Upper lobe of left lung (tissue), 6 donors: ENCODE data around the gene ATP10B. TPM values are rescaled to one million over a fixed set of nuclear protein-coding genes. Genes with fewer than 3 reads are reported as not detected.

ENCODE experiments used
- ATAC-seq, 2 donors: fragments of 200-7000 bp; cut with Tn5 transposase; one replicate each; pipeline ENCODE4 v1.9.1; 2022; ENCODE audit warnings: mild to moderate bottlenecking in 2 of 2, moderate library complexity in 2 of 2; ENCODE audit not compliant: low FRiP score in 2 of 2
- DNase-seq, 2 donors: peaks; one replicate each; pipeline ENCODE4 v3.0.0-alpha.2; 2019 to 2020
- H3K27ac ChIP-seq, 4 donors: fragments of 200-600 bp; sonication (generic); one replicate each; pipeline ENCODE4 v1.5.1; 2016 to 2019
- H3K27me3 ChIP-seq, 4 donors: fragments of 200-600 bp; sonication (generic); one replicate each; pipeline ENCODE4 v1.5.1; 2017 to 2019
- H3K36me3 ChIP-seq, 4 donors: fragments of 200-600 bp; sonication (generic); one replicate each; pipeline ENCODE4 v1.5.1; 2016 to 2019
- H3K4me1 ChIP-seq, 4 donors: fragments of 200-600 bp; sonication (generic); one replicate each; pipeline ENCODE4 v1.5.1; 2018 to 2019
- H3K4me3 ChIP-seq, 4 donors: fragments of 200-600 bp; sonication (generic); one replicate each; pipeline ENCODE4 v1.5.1; 2017 to 2019; ENCODE audit warnings: mild to moderate bottlenecking in 2 of 4, moderate library complexity in 1 of 4
- H3K9me3 ChIP-seq, 4 donors: fragments of 200-600 bp; sonication (generic); one replicate each; pipeline ENCODE4 v1.5.1; 2018 to 2019
- EP300 ChIP-seq, 4 donors: sonication (generic); formaldehyde crosslinking; IDR thresholded peaks; one replicate each; pipeline ENCODE4 v1.5.1; 2017; ENCODE audit warnings: antibody characterized with exemption in 4 of 4, control low read depth in 2 of 4
- POLR2A ChIP-seq, 4 donors: fragments of 450-650 bp; IDR thresholded peaks; one replicate each; pipeline ENCODE4 v1.5.1; 2016 to 2017; ENCODE audit warnings: antibody characterized with exemption in 4 of 4, mild to moderate bottlenecking in 2 of 4
- POLR2AphosphoS5 ChIP-seq, 2 donors: sonication (generic); formaldehyde crosslinking; IDR thresholded peaks; one replicate each; pipeline ENCODE4 v1.5.1; 2017; ENCODE audit warnings: antibody characterized with exemption in 2 of 2
- WGBS, 2 donors: methylation state at CpG; one replicate each; pipeline ENCODE4 v1.1.5; 2017 to 2018; 5-methylcytosine and 5-hydroxymethylcytosine counted together
- total RNA-seq, 6 donors: library from RNA; depleted of rRNA in 4 of 6; stranded (reverse); fragments of >200 nt in 4 of 6; gene quantifications; one replicate each; pipeline versions ENCODE4 v1.1.0 to v1.2.1, GENCODE V29; 2016 to 2021
- TF ChIP-seq, protein P1 (sequence below), 6 experiments: fragments of 450-650 bp in 4 of 6; fragments of 200-600 bp in 2 of 6; sonication (generic) in 2 of 6; IDR thresholded peaks; one replicate each; pipeline ENCODE4 v1.5.1; 2016 to 2019; ENCODE audit warnings: antibody characterized with exemption in 6 of 6
- donor health status: DM: no; HTN: no; CAD: no; lungs with moderate emphysema.
- donor health status: DM: no; HTN: yes; CAD: no; lungs with severe emphysema.

The ATP10B gene
- total RNA-seq, 6 donors from 2014 or later = under 0.01 to 0.30 (median 0.09) TPM; not detected in 1

DNA sequence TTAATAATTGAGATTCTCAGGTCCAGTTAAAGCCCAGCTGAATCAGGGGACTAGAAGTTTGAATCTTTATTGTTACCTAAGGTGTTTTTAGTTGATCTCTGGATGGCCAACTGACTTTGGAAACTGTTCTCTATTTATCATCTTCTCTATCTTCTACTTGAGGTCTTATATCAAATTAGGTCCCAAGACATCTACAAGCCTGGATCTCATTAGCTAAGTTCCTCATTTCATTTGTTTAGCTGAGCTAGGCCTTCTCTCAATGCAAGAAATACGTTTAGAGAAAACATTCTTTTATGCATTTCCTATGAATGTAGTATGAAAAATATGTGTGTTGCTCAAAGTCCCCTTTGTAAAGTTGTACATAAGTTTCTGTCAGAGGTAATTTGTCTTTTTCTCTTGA, 233.7 kb downstream of the ATP10B start:
- DNase-seq (no peak), ATAC-seq (no peak)
- H3K9me3 ChIP-seq = no peaks in the 10 kb centered on the region
- no peaks in the 10 kb centered on the region for H3K36me3 ChIP-seq
- no peaks in the 10 kb centered on the region for H3K27me3 ChIP-seq
- H3K4me3 ChIP-seq = no peak overlapping the region
- TF ChIP-seq EP300 (IDR thresholded peaks at IDR 0.05) = no peak
- TF ChIP-seq, protein P1, sequence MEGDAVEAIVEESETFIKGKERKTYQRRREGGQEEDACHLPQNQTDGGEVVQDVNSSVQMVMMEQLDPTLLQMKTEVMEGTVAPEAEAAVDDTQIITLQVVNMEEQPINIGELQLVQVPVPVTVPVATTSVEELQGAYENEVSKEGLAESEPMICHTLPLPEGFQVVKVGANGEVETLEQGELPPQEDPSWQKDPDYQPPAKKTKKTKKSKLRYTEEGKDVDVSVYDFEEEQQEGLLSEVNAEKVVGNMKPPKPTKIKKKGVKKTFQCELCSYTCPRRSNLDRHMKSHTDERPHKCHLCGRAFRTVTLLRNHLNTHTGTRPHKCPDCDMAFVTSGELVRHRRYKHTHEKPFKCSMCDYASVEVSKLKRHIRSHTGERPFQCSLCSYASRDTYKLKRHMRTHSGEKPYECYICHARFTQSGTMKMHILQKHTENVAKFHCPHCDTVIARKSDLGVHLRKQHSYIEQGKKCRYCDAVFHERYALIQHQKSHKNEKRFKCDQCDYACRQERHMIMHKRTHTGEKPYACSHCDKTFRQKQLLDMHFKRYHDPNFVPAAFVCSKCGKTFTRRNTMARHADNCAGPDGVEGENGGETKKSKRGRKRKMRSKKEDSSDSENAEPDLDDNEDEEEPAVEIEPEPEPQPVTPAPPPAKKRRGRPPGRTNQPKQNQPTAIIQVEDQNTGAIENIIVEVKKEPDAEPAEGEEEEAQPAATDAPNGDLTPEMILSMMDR (IDR thresholded peaks at IDR 0.05) = no peak
- no peak for TF ChIP-seq POLR2AphosphoS5 (IDR thresholded peaks at IDR 0.05)
- no peak for TF ChIP-seq POLR2A (IDR thresholded peaks at IDR 0.05)
- no peak overlapping the region for H3K27ac ChIP-seq
- no peaks in the 10 kb centered on the region for H3K4me1 ChIP-seq
- WGBS, 2 donors = 51 to 53% methylated on average over 1 of the region's 1 CpG

DNA sequence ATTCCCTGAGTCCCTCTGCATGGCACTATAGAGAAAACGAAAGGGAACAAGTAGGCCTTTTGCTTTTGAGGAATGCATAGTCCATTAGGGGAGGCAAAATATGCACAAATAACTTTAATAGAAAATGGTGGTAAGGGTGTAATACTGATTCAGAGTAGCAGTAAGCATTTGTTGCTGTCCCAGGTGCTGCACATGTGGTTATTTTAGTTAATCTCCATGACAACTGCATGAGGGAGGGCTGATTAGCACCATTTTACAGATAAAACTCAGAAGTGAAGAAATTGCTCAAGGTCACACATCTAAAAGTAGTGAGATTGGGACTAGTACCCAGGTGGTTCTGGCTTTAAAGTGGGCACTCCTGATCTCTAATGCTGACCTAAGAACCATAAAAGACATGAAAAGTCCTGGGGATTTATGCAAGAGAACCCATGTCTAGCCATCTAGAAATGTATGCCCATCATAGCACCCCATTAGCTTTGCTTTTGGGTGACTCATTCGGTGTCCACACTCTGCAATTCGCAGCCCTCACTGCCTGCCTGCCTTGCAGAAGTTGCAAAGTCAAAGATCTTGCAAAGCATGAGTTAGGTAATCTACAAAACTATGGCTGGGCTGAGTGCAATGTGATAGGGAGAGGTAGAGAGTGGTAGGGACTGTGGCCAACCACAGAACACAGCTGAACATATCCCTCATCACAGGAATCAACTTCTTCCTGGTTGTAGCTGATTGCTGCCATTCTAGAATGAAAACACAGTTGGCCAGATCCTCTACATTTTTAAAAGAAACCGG, 235.1 kb downstream of the ATP10B start:
- no peak for DNase-seq
- no peaks in the 10 kb centered on the region for H3K36me3 ChIP-seq
- H3K4me1 ChIP-seq = no peaks in the 10 kb centered on the region
- no peak for ATAC-seq
- TF ChIP-seq POLR2A (IDR thresholded peaks at IDR 0.05) (no peak), POLR2AphosphoS5 (IDR thresholded peaks at IDR 0.05) (no peak), EP300 (IDR thresholded peaks at IDR 0.05) (no peak)
- TF ChIP-seq, protein P1 (IDR thresholded peaks at IDR 0.05) = no peak
- no peak overlapping the region for H3K27ac ChIP-seq
- 88 to 89% methylated on average over 4 of the region's 4 CpGs for WGBS, 2 donors
- H3K27me3 ChIP-seq = no peaks in the 10 kb centered on the region
- no peaks in the 10 kb centered on the region for H3K9me3 ChIP-seq
- H3K4me3 ChIP-seq = no peak overlapping the region

DNA sequence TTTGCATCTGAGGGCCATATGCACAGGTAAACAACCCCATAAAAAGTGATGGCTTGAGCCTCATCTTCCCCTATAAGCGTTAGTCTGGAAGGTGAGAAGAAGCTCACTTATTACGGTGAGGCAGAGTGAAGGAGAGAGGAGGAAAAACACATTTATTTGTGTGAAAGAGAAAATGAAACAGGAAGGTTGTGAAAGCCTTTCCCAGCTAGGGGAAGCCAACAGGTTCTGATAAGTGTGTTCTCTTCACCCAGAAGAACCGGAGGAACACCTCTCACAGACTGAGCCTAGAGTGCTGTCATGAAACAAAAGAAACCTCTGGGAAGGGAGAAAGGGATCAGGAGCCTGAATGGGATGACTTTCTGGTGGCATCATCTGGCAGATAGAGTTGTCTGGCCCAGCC, 237.9 kb downstream of the ATP10B start:
- Histone ChIP-seq H3K9me3 (no peaks in the 10 kb centered on the region), H3K36me3 (no peaks in the 10 kb centered on the region), H3K4me3 (no peak overlapping the region), H3K27me3 (no peaks in the 10 kb centered on the region), H3K27ac (no peak overlapping the region), H3K4me1 (no peaks in the 10 kb centered on the region)
- ATAC-seq (no peak), DNase-seq (no peak)
- WGBS, 2 donors = 83 to 90% methylated on average over 3 of the region's 3 CpGs
- TF ChIP-seq EP300 (IDR thresholded peaks at IDR 0.05) (no peak), POLR2AphosphoS5 (IDR thresholded peaks at IDR 0.05) (no peak), POLR2A (IDR thresholded peaks at IDR 0.05) (no peak)
- TF ChIP-seq, protein P1 (IDR thresholded peaks at IDR 0.05) = no peak

DNA sequence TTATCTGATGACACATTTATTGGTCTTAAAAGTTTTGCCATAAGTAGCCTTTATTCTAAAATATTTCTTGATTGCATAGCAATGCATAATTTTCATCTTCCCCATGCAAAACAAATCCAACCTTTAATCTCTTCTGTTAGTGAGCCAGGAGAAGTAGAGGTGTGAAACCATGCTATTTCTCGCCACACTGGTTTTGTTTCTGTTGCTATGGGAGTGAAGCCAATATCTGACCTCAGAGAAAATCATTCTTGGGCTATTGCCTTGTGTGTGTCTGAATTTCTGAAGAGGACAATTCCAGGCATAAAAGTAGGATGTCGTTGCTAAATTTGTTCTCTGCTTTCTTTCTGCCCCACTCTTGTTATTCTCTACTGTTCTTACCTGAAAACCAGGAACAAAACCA, 246.7 kb downstream of the ATP10B start:
- no peak overlapping the region for H3K4me3 ChIP-seq
- 62 to 68% methylated on average over 2 of the region's 2 CpGs for WGBS, 2 donors
- H3K9me3 ChIP-seq = no peaks in the 10 kb centered on the region
- H3K4me1 ChIP-seq = no peaks in the 10 kb centered on the region
- no peaks in the 10 kb centered on the region for H3K27me3 ChIP-seq
- peak in 1 of 2 donors; percentile 41 for ATAC-seq
- H3K27ac ChIP-seq = no peak overlapping the region
- DNase-seq = no peak
- TF ChIP-seq EP300 (IDR thresholded peaks at IDR 0.05) = no peak
- no peak for TF ChIP-seq POLR2A (IDR thresholded peaks at IDR 0.05)
- TF ChIP-seq, protein P1 (IDR thresholded peaks at IDR 0.05) = no peak
- no peak for TF ChIP-seq POLR2AphosphoS5 (IDR thresholded peaks at IDR 0.05)
- no peaks in the 10 kb centered on the region for H3K36me3 ChIP-seq

DNA sequence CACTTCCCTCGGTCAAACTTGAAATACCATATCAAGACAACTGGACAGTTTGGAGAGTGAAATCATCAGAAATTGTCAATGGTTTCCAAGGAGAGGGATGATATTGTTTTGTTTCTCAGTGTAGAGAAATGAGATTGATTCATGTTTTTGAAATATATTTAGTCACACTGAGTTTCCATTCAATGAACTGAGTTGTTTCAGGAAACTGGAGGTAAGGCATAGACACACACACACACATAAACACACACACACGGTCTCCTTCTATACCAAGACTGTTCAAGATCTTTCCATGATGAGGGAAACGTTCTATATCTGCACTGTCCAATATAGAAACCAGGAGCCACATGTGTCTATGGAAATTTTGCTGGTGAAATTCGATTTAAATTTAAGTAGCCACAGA, 247.5 kb downstream of the ATP10B start:
- H3K9me3 ChIP-seq = no peaks in the 10 kb centered on the region
- no peaks in the 10 kb centered on the region for H3K4me1 ChIP-seq
- no peak for DNase-seq
- H3K4me3 ChIP-seq = no peak overlapping the region
- no peak for ATAC-seq
- TF ChIP-seq, protein P1 (IDR thresholded peaks at IDR 0.05) = no peak
- no peak for TF ChIP-seq POLR2AphosphoS5 (IDR thresholded peaks at IDR 0.05)
- no peak for TF ChIP-seq POLR2A (IDR thresholded peaks at IDR 0.05)
- no peak for TF ChIP-seq EP300 (IDR thresholded peaks at IDR 0.05)
- no peaks in the 10 kb centered on the region for H3K27me3 ChIP-seq
- WGBS, 2 donors = 77 to 78% methylated on average over 4 of the region's 4 CpGs
- no peak overlapping the region for H3K27ac ChIP-seq
- no peaks in the 10 kb centered on the region for H3K36me3 ChIP-seq
